Right atrium auricular region (tissue), 2 donors: ENCODE measurements around the gene VGLL1. TPM values are rescaled to one million over a fixed set of nuclear protein-coding genes. Genes with fewer than 3 reads are reported as not detected.

Experiments
- DNase-seq: peaks from one replicate; pipeline ENCODE4 v3.0.0-alpha.2; 2019; ENCODE audit warnings: low spot score
- H3K27ac ChIP-seq, 2 donors: fragments of 200-600 bp; sonication (generic); 1 replicate in 1 of 2; 2 replicates in 1 of 2; pipeline ENCODE4 v1.5.1; 2016 to 2019
- H3K27me3 ChIP-seq, 2 donors: fragments of 200-600 bp; sonication (generic); one replicate each; pipeline versions ENCODE4 v1.5.1 to v1.6.0; 2017 to 2019
- H3K36me3 ChIP-seq: fragments of 200-600 bp; sonication (generic); one replicate; pipeline ENCODE4 v1.5.1; 2016
- H3K4me1 ChIP-seq, 2 donors: fragments of 200-600 bp; sonication (generic); one replicate each; pipeline versions ENCODE4 v1.5.1 to v1.6.0; 2017 to 2019
- H3K4me3 ChIP-seq, 2 donors: fragments of 200-600 bp; sonication (generic); 1 replicate in 1 of 2; 2 replicates in 1 of 2; pipeline ENCODE4 v1.5.1; 2017 to 2019; ENCODE audit warnings: mild to moderate bottlenecking in 1 of 2, moderate library complexity in 1 of 2
- H3K9me3 ChIP-seq, 2 donors: fragments of 200-600 bp; sonication (generic); one replicate each; pipeline ENCODE4 v1.5.1; 2019
- total RNA-seq, 2 donors: library from RNA; depleted of rRNA; stranded (reverse); fragments of >200 nt; gene quantifications; one replicate each; pipeline ENCODE4 v1.1.0, GENCODE V29; 2016
- TF ChIP-seq, protein P1 (sequence below), 2 donors: fragments of 200-600 bp; sonication (generic); IDR thresholded peaks; one replicate each; pipeline ENCODE4 v1.5.1; 2019; ENCODE audit warnings: antibody characterized with exemption in 2 of 2

VGLL1 gene
- total RNA-seq, 2 donors from 2014 or later, result not detected

DNA sequence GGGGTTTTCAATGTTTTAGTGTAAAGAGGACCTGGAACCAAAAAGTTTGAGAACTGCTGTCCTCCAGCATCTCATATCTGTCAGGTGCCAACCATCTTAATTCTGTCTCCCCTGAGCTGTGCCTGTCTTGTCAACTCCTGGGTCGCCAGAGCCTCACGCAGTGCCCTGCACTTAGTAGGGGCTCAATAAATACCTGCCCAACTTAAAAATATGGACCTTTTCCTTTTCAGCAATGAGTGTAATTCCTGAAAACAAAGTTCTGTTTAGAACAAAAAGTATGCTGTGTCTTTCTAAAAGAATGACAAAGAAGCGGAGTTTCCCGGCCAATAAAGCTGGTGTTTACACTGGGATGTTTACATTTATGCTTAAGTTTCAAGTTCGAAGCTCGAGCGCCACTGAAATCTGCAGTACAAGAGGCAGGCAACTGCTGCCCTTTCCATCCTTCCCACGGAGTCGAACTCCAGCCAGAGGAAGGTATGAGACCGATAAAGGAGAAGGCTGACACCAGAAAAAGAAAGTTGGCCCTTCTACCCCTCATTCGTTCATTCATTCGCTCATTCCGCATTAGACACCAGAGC, 35.7 kb upstream of the VGLL1 start:
- H3K4me1 ChIP-seq, result no peaks in the 10 kb centered on the region

GRCh38 chrX:136496764-136497555, 35.1 kb upstream of the VGLL1 start:
- Histone ChIP-seq H3K4me3 (peak overlapping the region; percentile 60 to 62), H3K27me3 (peaks cover 0 to 4% of the 10 kb centered on the region in 2 donors), H3K9me3 (no peaks in the 10 kb centered on the region), H3K36me3 (peaks cover 6% of the 10 kb centered on the region), H3K4me1 (no peaks in the 10 kb centered on the region), H3K27ac (peak overlapping the region; percentile 91 to 97)
- TF ChIP-seq, protein P1, sequence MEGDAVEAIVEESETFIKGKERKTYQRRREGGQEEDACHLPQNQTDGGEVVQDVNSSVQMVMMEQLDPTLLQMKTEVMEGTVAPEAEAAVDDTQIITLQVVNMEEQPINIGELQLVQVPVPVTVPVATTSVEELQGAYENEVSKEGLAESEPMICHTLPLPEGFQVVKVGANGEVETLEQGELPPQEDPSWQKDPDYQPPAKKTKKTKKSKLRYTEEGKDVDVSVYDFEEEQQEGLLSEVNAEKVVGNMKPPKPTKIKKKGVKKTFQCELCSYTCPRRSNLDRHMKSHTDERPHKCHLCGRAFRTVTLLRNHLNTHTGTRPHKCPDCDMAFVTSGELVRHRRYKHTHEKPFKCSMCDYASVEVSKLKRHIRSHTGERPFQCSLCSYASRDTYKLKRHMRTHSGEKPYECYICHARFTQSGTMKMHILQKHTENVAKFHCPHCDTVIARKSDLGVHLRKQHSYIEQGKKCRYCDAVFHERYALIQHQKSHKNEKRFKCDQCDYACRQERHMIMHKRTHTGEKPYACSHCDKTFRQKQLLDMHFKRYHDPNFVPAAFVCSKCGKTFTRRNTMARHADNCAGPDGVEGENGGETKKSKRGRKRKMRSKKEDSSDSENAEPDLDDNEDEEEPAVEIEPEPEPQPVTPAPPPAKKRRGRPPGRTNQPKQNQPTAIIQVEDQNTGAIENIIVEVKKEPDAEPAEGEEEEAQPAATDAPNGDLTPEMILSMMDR (IDR thresholded peaks at IDR 0.05), result no peak
- peak; percentile 87 for DNase-seq

More for the DNA sequence above, 35.7 kb upstream of the VGLL1 start:
- TF ChIP-seq, protein P1 (IDR thresholded peaks at IDR 0.05), result no peak
- no peaks in the 10 kb centered on the region for H3K9me3 ChIP-seq
- peak overlapping the region; percentile 60 to 62 for H3K4me3 ChIP-seq
- peaks cover 6% of the 10 kb centered on the region for H3K36me3 ChIP-seq
- peaks cover 0 to 4% of the 10 kb centered on the region in 2 donors for H3K27me3 ChIP-seq
- DNase-seq, result no peak
- peak overlapping the region; percentile 91 to 97 for H3K27ac ChIP-seq

DNA sequence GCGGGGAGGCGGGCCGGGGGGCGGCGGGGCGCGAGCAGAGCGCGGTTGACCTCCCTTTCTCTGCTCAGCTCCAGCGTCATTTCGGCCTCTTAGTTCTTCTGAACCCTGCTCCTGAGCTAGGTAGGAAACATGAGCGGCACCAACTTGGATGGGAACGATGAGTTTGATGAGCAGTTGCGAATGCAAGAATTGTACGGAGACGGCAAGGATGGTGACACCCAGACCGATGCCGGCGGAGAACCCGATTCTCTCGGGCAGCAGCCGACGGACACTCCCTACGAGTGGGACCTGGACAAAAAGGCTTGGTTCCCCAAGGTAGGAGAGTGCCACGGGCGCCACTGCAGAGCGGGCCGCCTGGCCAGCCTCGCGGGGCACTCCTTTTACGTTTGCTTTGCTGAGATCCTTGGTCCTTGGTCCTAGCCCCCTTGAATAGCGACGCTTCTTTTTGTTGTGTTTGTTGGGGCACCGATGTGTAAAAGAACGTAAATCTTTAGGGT, 34.4 kb upstream of the VGLL1 start, which contains the start of gene HTATSF1:
Gene HTATSF1 (plus strand): TSS at position 37 of the 497 bp plus-strand sequence. CDS start 93 bp downstream, at position 130.
- TF ChIP-seq, protein P1 (IDR thresholded peaks at IDR 0.05), result no peak
- H3K27ac ChIP-seq, result peak within 1 kb of the TSS; percentile 91 to 97
- no peak for DNase-seq

DNA sequence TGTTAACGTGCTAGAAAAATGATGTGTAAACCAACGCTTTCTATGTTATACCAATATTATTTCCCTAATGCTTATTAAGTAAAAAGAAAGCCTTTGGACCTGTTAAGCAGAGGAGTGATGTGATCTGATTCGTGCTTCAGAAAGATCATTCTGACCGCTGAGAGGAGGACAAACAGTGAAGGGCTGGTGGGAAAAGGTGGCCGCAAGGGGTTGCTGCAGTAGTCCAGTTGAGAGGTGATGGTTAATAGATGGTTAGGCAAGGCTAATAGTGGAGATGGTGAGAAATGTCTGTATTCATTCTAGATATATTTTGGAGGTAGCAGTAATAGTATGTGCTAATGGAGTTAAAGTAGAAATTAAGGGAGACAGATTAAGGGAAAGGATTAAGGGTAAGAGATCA, 12.9 kb upstream of the VGLL1 start:
- DNase-seq, result no peak
- Histone ChIP-seq H3K9me3 (no peaks in the 10 kb centered on the region), H3K27me3 (no peaks in the 10 kb centered on the region), H3K36me3 (no peaks in the 10 kb centered on the region), H3K4me3 (no peak overlapping the region), H3K4me1 (no peaks in the 10 kb centered on the region), H3K27ac (no peak overlapping the region)
- TF ChIP-seq, protein P1 (IDR thresholded peaks at IDR 0.05), result no peak

More for the DNA sequence above, 34.4 kb upstream of the VGLL1 start, which contains the start of gene HTATSF1:
- Histone ChIP-seq H3K4me3 (peak within 1 kb of the TSS; percentile 60 to 62), H3K36me3 (peaks cover 6% of the 10 kb centered on the region), H3K4me1 (no peaks in the 10 kb centered on the region), H3K27me3 (peaks cover 0 to 4% of the 10 kb centered on the region in 2 donors), H3K9me3 (no peaks in the 10 kb centered on the region)

GRCh38 chrX:136523770-136524169, 8.2 kb upstream of the VGLL1 start:
- TF ChIP-seq, protein P1 (IDR thresholded peaks at IDR 0.05), result no peak

More at GRCh38 chrX:136523770-136524169, 8.2 kb upstream of the VGLL1 start:
- Histone ChIP-seq H3K4me3 (no peak overlapping the region), H3K9me3 (no peaks in the 10 kb centered on the region), H3K36me3 (no peaks in the 10 kb centered on the region), H3K4me1 (peaks cover 0 to 3% of the 10 kb centered on the region in 2 donors), H3K27ac (no peak overlapping the region), H3K27me3 (no peaks in the 10 kb centered on the region)
- DNase-seq, result no peak
